Fibroblast of mammary gland (primary cell): ENCODE measurements around the gene SNRNP48.

Experiments
- DNase-seq: peaks from one replicate; pipeline ENCODE4 v3.0.0-alpha.2; 2010; ENCODE audit warnings: low read depth
- H3K4me3 ChIP-seq: 2 replicates; pipeline ENCODE4 v1.5.1; 2011; ENCODE audit warnings: low read depth, mild to moderate bottlenecking, low read length, moderate library complexity; ENCODE audit not compliant: control insufficient read depth
- TF ChIP-seq, protein P1 (sequence below): conservative IDR thresholded peaks from 2 replicates; pipeline ENCODE4 v1.5.1; 2011; ENCODE audit warnings: low read depth, low read length, inconsistent platforms; ENCODE audit not compliant: control insufficient read depth, insufficient read depth

The SNRNP48 gene

DNA sequence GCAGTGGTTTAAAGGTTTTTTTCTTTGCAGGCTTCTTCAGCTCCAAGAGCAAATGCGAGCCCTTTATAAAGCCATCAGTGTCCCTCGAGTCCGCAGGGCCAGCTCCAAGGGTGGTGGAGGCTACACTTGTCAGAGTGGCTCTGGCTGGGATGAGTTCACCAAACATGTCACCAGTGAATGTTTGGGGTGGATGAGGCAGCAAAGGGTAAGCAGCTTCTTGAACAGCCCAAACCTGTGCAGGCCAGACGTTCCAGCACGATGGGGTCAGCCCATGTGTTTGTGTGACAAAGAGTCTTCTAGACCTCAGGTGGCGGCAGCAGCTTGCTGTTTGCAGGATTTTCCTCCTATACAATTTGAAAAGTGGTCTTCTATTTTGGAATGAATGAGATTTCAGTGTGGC lies 30.8 kb upstream of the SNRNP48 start:
- DNase-seq = no peak
- H3K4me3 ChIP-seq = no peak overlapping the region
- TF ChIP-seq, protein P1, sequence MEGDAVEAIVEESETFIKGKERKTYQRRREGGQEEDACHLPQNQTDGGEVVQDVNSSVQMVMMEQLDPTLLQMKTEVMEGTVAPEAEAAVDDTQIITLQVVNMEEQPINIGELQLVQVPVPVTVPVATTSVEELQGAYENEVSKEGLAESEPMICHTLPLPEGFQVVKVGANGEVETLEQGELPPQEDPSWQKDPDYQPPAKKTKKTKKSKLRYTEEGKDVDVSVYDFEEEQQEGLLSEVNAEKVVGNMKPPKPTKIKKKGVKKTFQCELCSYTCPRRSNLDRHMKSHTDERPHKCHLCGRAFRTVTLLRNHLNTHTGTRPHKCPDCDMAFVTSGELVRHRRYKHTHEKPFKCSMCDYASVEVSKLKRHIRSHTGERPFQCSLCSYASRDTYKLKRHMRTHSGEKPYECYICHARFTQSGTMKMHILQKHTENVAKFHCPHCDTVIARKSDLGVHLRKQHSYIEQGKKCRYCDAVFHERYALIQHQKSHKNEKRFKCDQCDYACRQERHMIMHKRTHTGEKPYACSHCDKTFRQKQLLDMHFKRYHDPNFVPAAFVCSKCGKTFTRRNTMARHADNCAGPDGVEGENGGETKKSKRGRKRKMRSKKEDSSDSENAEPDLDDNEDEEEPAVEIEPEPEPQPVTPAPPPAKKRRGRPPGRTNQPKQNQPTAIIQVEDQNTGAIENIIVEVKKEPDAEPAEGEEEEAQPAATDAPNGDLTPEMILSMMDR = no peak

DNA sequence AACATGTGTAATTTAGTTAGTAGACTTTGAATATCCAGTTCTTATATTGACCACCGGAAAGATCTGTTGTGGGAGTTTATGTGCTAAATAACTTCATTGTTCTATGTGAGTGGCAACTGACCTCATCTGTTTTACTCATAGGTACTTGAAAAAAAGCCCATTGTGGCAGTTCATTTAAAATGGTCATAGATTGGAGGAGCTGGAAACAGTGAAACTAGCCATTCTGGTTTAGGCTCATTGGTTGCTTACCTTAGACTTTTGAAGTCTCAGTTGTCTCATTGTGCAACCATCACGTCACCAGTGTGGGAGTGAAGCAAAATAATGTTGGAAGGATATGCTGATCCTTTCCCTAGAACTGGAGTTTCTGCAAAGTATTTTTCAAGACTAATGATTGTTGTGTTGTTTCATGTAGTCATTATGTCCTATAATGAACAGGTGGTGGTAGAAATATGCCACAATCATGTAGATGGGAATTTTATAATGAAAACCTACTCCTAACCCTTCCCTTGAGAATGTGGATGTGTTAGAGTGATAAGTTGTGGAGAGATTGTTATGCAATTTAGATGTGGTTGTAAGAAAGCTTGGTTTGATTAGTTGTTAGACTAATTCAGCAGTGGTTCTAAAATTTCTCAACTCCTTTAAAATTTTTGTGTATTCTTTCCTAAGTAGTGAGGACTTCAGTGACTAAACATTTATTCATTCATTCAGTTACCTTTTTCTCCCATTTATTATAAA lies 30.2 kb upstream of the SNRNP48 start:
- DNase-seq = peak; percentile 47
- TF ChIP-seq, protein P1 = no peak
- no peak overlapping the region for H3K4me3 ChIP-seq

DNA sequence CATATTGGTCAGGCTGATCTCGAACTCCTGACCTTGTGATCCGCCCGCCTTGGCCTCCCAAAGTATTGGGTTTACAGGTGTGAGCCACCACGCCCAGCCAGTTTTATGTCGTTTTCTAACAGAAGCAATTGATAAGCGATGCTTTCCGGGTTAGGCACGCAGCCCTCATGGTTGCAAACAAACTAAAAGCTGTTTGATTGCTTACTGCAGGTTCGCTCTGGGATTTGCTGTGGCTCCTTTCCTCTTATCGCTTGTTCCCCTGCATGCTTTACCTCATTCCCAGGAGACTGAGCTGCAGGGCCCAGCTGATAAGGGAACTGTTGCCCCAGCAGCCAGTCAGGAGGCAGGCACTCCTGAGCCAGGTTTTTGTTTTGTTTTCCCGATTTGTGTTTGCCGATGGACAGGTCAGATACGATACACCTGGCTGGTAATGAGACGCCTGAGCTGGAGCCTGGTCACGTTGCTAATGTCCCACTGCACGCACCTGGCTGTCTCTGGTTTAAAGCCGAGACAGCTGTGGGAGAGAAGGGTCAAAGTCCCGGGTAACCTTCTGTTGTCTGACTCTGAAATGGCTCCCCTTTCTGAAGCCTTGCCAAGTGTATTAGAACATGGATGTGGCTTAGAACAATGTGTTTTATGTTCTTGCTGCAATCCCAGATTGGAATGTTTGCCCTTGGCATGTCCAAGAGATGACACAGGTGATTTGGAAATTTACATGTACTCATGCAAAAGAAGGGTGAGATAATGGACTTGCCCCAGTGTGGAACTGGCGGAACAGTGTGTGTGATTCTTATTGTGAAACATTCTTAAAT lies 28.6 kb upstream of the SNRNP48 start:
- no peak overlapping the region for H3K4me3 ChIP-seq
- DNase-seq = peak; percentile 38
- TF ChIP-seq, protein P1 = no peak

DNA sequence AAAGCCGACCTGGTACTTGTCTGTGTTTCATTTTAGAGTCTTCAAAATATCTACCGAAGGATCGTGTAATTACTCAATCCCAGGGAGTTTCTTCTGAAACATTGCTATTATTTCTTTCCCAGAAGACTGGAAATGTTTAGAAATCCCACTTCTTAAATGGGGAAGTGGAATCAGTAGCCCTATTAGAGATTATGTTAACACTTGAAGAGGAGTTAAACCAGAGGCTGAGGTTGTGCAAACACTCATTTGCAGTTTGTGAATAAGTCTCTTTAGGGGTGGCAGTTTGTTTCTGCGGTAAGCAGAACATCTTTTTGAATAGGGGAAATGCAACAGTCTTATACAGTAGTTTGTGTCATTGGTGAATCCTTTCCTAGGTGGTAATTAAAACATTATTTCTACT lies 27.2 kb upstream of the SNRNP48 start:
- TF ChIP-seq, protein P1 = no peak
- no peak overlapping the region for H3K4me3 ChIP-seq
- no peak for DNase-seq

DNA sequence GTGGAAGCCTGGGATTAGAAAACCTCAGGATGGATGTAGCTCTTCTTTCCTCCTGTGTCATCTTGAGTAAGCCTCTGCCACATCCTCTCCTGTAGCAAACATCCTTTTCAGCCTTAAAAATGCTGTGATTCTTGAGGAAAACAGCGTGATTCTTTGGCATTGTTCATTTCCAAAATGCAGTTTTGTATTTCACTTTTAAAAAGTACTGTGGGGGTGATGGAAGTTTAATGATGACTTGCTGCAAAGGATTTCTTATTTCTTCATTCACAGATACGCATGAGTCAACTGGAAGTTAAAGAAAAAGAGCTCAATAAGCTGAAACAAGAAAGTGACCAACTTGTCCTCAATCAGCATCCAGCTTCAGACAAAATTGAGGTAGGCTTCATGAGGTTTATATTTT lies 23.9 kb upstream of the SNRNP48 start:
- H3K4me3 ChIP-seq = no peak overlapping the region
- TF ChIP-seq, protein P1 = no peak
- peak; percentile 65 for DNase-seq

DNA sequence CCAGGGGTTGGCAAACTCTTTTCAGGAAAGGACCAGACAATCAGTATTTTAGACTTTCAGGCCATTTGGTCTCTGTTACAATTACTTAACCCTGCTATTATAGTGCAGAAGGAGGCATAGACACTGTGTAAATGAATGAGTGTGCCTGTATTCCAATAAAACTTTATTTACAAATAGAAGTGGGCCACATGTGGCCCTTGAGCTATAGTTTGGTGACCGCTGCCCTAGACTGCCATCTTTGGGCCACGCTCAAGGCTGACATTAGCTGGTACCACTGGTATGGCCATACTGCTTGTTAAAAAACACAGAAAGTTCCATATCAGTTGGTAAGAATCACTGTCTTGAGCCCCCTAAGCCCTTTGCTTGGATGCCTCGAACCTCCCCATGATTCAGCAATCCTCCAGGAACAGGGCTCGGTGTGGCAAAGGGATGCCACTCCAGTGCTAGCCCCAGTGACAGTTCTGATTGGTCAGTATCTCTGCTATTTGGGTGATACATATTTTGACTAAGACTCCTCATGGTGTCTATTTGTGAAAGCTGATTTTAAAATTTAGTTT lies 23.3 kb upstream of the SNRNP48 start:
- TF ChIP-seq, protein P1 = no peak

More for the DNA sequence above, 23.3 kb upstream of the SNRNP48 start:
- H3K4me3 ChIP-seq = no peak overlapping the region
- DNase-seq = no peak
